Measurements from ENCODE around the gene THSD4. TPM values are rescaled to one million over a fixed set of nuclear protein-coding genes. Genes with fewer than 3 reads are reported as not detected.

THSD4 gene
- total RNA-seq, 1 donor from 2014 or later, result 1.4 TPM

DNA sequence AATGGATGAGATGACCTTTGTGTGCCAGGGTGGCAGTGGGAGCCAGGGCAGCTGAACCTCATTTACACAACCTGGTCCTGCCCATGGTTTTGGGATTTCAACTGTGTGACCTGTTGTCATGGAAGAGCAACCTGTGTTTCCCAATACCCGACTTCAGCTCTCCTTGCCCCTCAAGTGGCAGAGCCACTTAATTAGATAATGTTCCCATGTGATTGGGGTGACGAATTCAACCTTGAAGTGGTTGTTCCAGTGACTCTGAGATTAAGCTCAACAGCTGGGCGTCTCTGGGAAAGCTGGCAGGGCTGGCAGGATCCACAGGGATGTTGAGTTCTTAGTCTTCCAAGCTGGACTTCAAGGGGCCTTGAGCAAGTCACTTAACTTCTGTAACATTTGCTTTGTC is 71.0 kb downstream of the THSD4 start:
- no peak for DNase-seq (ENCODE audit: low read depth, low spot score)
- Mint-ChIP-seq H3K27me3 (ENCODE audit: low read depth) (no peaks in the 10 kb centered on the region), H3K36me3 (ENCODE audit: low read depth) (no peaks in the 10 kb centered on the region), H3K4me1 (peaks cover 10% of the 10 kb centered on the region), H3K27ac (ENCODE audit: unreplicated experiment) (no peak overlapping the region), H3K4me3 (no peak overlapping the region), H3K9me3 (peaks cover 6% of the 10 kb centered on the region)
- TF ChIP-seq, protein P1, sequence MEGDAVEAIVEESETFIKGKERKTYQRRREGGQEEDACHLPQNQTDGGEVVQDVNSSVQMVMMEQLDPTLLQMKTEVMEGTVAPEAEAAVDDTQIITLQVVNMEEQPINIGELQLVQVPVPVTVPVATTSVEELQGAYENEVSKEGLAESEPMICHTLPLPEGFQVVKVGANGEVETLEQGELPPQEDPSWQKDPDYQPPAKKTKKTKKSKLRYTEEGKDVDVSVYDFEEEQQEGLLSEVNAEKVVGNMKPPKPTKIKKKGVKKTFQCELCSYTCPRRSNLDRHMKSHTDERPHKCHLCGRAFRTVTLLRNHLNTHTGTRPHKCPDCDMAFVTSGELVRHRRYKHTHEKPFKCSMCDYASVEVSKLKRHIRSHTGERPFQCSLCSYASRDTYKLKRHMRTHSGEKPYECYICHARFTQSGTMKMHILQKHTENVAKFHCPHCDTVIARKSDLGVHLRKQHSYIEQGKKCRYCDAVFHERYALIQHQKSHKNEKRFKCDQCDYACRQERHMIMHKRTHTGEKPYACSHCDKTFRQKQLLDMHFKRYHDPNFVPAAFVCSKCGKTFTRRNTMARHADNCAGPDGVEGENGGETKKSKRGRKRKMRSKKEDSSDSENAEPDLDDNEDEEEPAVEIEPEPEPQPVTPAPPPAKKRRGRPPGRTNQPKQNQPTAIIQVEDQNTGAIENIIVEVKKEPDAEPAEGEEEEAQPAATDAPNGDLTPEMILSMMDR (conservative IDR thresholded peaks at IDR 0.05), result no peak

DNA sequence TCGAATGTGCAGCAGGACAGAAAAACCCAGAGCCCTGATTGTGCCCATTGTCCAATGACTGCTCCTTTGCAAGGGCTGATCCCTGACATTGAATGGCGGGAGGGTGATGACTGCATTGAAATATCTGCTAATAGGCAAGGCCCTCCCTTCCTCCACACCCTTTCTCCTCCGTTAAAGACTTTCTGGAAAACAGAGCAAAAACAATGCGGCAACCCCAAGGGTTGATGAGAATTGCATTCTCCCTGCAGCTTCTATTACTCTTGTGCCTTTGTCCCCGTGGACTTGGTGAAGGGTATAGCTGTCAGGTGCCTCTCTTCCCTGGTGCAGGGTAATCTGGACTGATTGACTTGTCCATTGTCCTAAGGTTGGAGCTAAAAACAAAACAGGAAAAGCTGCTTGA is 71.8 kb downstream of the THSD4 start:
- peaks cover 10% of the 10 kb centered on the region for H3K4me1 Mint-ChIP-seq
- no peaks in the 10 kb centered on the region for H3K36me3 Mint-ChIP-seq (ENCODE audit: low read depth)
- no peak overlapping the region for H3K4me3 Mint-ChIP-seq
- no peaks in the 10 kb centered on the region for H3K27me3 Mint-ChIP-seq (ENCODE audit: low read depth)
- H3K27ac Mint-ChIP-seq (ENCODE audit: unreplicated experiment), result no peak overlapping the region
- H3K9me3 Mint-ChIP-seq, result peaks cover 6% of the 10 kb centered on the region
- DNase-seq (ENCODE audit: low read depth, low spot score), result peak; percentile 13
- TF ChIP-seq, protein P1 (conservative IDR thresholded peaks at IDR 0.05), result no peak

DNA sequence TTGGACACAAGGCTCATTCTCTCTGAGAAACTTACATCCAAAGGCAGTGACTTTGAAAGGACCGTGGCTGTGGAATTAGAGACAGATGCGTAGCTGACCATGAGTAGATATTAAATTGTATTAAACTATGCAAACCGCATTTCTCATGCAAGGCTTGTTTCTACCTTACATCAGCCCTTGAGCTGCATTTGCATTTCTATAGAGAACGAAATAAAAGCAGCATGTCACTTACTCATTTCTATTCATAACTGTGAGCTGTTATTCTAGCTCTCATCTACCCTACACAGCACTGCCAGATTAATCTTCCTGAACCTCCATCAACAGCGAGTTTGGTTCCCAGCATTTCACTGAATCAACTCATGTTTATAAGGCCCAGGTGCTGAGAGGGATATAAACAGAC is 72.3 kb downstream of the THSD4 start:
- Mint-ChIP-seq H3K9me3 (peaks cover 3% of the 10 kb centered on the region), H3K27me3 (ENCODE audit: low read depth) (no peaks in the 10 kb centered on the region), H3K36me3 (ENCODE audit: low read depth) (no peaks in the 10 kb centered on the region), H3K27ac (ENCODE audit: unreplicated experiment) (no peak overlapping the region), H3K4me1 (peaks cover 10% of the 10 kb centered on the region), H3K4me3 (no peak overlapping the region)
- TF ChIP-seq, protein P1 (conservative IDR thresholded peaks at IDR 0.05), result no peak
- no peak for DNase-seq (ENCODE audit: low read depth, low spot score)

- Mint-ChIP-seq H3K27me3 (ENCODE audit: low read depth) (no peaks in the 10 kb centered on the region), H3K4me3 (no peak overlapping the region), H3K9me3 (peaks cover 2% of the 10 kb centered on the region), H3K36me3 (ENCODE audit: low read depth) (no peaks in the 10 kb centered on the region), H3K4me1 (peaks cover 10% of the 10 kb centered on the region), H3K27ac (ENCODE audit: unreplicated experiment) (no peak overlapping the region)
- DNase-seq (ENCODE audit: low read depth, low spot score), result no peak
- TF ChIP-seq, protein P1 (conservative IDR thresholded peaks at IDR 0.05), result no peak
Measured at GRCh38 chr15:71189718-71190117, 74.4 kb downstream of the THSD4 start.

- no peak overlapping the region for H3K4me3 Mint-ChIP-seq
- peaks cover 2% of the 10 kb centered on the region for H3K9me3 Mint-ChIP-seq
- no peak for DNase-seq (ENCODE audit: low read depth, low spot score)
- no peak overlapping the region for H3K27ac Mint-ChIP-seq (ENCODE audit: unreplicated experiment)
- no peaks in the 10 kb centered on the region for H3K36me3 Mint-ChIP-seq (ENCODE audit: low read depth)
- TF ChIP-seq, protein P1 (conservative IDR thresholded peaks at IDR 0.05), result no peak
- no peaks in the 10 kb centered on the region for H3K27me3 Mint-ChIP-seq (ENCODE audit: low read depth)
- H3K4me1 Mint-ChIP-seq, result peaks cover under 1% of the 10 kb centered on the region
Measured at GRCh38 chr15:71191296-71191695, 76.0 kb downstream of the THSD4 start.

DNA sequence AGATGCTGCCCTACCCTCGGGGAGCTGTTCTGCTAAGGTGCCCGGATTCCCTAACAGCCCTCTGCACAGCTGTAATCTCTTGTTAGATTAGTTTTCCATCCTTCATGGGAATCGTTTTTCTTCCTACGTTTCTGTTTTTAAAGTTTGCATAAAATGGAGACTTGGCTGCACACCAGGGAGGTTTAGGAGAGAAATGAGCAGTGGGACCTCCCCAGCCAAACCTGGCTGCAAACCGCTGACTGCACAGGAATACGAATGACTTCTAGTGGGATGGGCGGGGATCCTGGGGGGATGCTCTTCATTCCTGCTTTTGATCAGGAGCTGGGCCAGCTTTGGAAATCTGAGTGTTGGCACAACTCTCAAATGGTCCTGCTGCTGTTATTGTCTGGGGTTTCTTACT is 77.5 kb downstream of the THSD4 start:
- H3K36me3 Mint-ChIP-seq (ENCODE audit: low read depth), result no peaks in the 10 kb centered on the region
- TF ChIP-seq, protein P1 (conservative IDR thresholded peaks at IDR 0.05), result no peak
- H3K9me3 Mint-ChIP-seq, result peaks cover 2% of the 10 kb centered on the region
- no peak for DNase-seq (ENCODE audit: low read depth, low spot score)
- H3K4me3 Mint-ChIP-seq, result no peak overlapping the region
- no peak overlapping the region for H3K27ac Mint-ChIP-seq (ENCODE audit: unreplicated experiment)
- no peaks in the 10 kb centered on the region for H3K4me1 Mint-ChIP-seq
- H3K27me3 Mint-ChIP-seq (ENCODE audit: low read depth), result no peaks in the 10 kb centered on the region
